Measurements from ENCODE around the gene ANKRD31.

DNA sequence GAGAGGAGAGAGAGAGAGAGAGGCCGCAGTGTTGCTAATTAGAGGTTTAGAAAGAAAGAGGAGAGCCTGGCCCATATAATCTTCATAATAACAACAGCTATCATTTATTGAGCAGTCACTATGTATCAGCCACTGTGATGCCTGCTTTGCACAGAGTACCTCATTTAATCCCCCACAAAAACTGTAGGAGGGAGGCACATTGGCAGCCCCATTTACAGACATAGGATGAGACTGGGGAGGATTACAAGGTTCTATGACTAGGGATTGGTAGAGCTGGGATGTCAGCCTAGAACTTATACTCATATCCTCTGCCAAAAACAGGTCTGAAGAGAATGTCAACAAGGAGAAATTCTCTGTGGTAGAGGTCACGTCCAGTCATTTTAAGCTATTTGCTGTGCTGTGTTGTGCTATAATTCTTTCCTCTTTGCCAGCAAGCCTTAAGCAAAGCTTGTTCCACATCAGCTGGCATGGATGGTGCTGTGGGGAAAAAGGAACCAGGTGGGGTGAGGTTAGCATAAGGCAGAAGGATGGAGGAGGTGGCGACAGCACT is 177.6 kb downstream of the ANKRD31 start:
- TF ChIP-seq TCF7L2 (IDR thresholded peaks at IDR 0.05; ENCODE audit: borderline replicate concordance, extremely low read depth, insufficient read depth, insufficient read length), result no peak
- no peak for TF ChIP-seq EZH2 (IDR thresholded peaks at IDR 0.05)
- no peak for TF ChIP-seq CTCF (IDR thresholded peaks at IDR 0.05 in 2 of 3, conservative IDR thresholded peaks at IDR 0.05 in 1 of 3; ENCODE audit: borderline replicate concordance in 1 of 3, insufficient read depth in 1 of 3, low read depth in 2 of 3, low read length in 2 of 3)
- TF ChIP-seq SIN3A (IDR thresholded peaks at IDR 0.05; ENCODE audit: low read depth), result no peak
- no peak for TF ChIP-seq YY1 (IDR thresholded peaks at IDR 0.05; ENCODE audit: extremely low read depth, insufficient replicate concordance, low read depth, low read length)
- no peak for TF ChIP-seq CEBPB (IDR thresholded peaks at IDR 0.05; ENCODE audit: low read depth)

All from HCT116 (cell line).